ENCODE results near the gene MED15. TPM values are rescaled to one million over a fixed set of nuclear protein-coding genes. Genes with fewer than 3 reads are reported as not detected.

MED15 gene
- total and polyA plus RNA-seq, 4 donors = 57.8 to 123 (median 69.1) TPM

DNA sequence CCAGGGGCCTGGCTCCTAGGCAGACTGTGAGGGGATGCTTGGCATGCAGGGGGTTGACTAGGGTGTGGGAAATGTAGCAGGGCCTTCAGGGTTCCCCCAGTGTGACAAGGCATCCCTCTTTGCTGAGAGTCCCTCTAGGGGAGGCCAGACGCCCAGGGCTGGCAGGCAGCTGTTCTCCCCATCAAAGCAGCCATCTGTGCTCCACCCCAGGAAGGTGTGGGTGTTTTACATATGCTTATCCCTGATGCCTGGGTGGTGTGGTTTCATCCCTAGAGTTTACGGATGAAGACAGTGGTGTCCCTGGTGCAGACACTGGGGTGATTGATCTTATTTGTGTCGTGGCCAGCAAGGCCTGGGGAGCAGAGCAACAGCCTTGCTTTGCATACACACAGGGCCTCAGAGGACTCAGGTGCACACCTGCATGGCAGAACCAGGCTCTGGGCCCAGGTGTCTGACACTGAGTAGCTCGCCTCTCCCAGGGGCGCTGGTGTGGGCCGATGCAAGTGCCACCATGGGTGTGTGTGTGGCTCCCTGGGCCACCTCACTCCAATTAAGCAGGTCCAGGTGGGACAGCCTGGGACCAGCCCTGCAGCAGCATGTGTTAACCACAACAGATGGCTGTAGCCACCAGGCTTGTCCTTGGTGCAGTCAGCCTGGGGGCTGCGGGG lies 74.2 kb downstream of the MED15 start:
- no peaks in the 10 kb centered on the region for H3K9me3 ChIP-seq (ENCODE audit: control insufficient read depth in 4 of 4, insufficient read depth in 3 of 4, low read length in 3 of 4)
- TF ChIP-seq, protein P1, sequence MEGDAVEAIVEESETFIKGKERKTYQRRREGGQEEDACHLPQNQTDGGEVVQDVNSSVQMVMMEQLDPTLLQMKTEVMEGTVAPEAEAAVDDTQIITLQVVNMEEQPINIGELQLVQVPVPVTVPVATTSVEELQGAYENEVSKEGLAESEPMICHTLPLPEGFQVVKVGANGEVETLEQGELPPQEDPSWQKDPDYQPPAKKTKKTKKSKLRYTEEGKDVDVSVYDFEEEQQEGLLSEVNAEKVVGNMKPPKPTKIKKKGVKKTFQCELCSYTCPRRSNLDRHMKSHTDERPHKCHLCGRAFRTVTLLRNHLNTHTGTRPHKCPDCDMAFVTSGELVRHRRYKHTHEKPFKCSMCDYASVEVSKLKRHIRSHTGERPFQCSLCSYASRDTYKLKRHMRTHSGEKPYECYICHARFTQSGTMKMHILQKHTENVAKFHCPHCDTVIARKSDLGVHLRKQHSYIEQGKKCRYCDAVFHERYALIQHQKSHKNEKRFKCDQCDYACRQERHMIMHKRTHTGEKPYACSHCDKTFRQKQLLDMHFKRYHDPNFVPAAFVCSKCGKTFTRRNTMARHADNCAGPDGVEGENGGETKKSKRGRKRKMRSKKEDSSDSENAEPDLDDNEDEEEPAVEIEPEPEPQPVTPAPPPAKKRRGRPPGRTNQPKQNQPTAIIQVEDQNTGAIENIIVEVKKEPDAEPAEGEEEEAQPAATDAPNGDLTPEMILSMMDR (IDR thresholded peaks at IDR 0.05; ENCODE audit: control extremely low read depth, extremely low read depth) = no peak
- H3K27me3 ChIP-seq (ENCODE audit: control insufficient read depth in 3 of 3, insufficient read depth in 3 of 3, low read length in 2 of 3) = no peaks in the 10 kb centered on the region
- H3K36me3 ChIP-seq (ENCODE audit: control insufficient read depth in 4 of 4, insufficient read depth in 4 of 4, low read length in 4 of 4) = peaks cover 6 to 86% (median 19%) of the 10 kb centered on the region in 4 donors
- ATAC-seq (ENCODE audit: insufficient read depth, low FRiP score) = no peak
- no peak overlapping the region for H3K9ac ChIP-seq (ENCODE audit: insufficient read depth in 1 of 2, low read length in 2 of 2)
- H3K4me3 ChIP-seq = no peak overlapping the region
- H3K27ac ChIP-seq (ENCODE audit: low read depth in 1 of 2, low read length in 1 of 2) = no peak overlapping the region
- DNase-seq = no peak
- 92 to 98% methylated on average over 7 of the region's 7 CpGs for WGBS, 2 donors
- H3K4me1 ChIP-seq (ENCODE audit: control insufficient read depth in 5 of 5, insufficient read depth in 5 of 5, low read length in 5 of 5) = peaks cover 0 to 9% (median 0%) of the 10 kb centered on the region in 5 donors

DNA sequence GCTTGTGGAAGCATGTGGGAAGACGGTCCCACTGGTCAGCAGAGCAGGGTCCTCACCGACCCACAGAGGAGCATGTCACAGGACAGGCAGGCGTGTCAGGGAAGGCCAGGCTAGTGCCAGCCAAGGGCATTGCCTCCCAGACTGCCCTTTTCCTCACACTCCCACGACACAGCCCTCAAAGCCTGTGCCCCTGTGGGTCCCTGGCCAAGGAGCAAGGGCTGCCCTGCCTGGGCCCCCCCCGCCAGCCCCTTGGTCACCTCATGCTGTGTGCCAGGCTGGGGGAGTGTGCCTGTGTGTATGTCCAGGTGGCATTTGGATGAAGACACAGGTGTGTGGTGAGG lies 74.7 kb downstream of the MED15 start:
- peaks cover 0 to 9% (median 0%) of the 10 kb centered on the region in 5 donors for H3K4me1 ChIP-seq (ENCODE audit: control insufficient read depth in 5 of 5, insufficient read depth in 5 of 5, low read length in 5 of 5)
- peaks cover 6 to 89% (median 19%) of the 10 kb centered on the region in 4 donors for H3K36me3 ChIP-seq (ENCODE audit: control insufficient read depth in 4 of 4, insufficient read depth in 4 of 4, low read length in 4 of 4)
- TF ChIP-seq, protein P1 (IDR thresholded peaks at IDR 0.05; ENCODE audit: control extremely low read depth, extremely low read depth) = no peak
- no peak for DNase-seq
- H3K9ac ChIP-seq (ENCODE audit: insufficient read depth in 1 of 2, low read length in 2 of 2) = no peak overlapping the region
- H3K4me3 ChIP-seq = no peak overlapping the region
- 96 to 98% methylated on average over 5 of the region's 5 CpGs for WGBS, 2 donors
- no peak for ATAC-seq (ENCODE audit: insufficient read depth, low FRiP score)
- no peaks in the 10 kb centered on the region for H3K9me3 ChIP-seq (ENCODE audit: control insufficient read depth in 4 of 4, insufficient read depth in 3 of 4, low read length in 3 of 4)
- H3K27me3 ChIP-seq (ENCODE audit: control insufficient read depth in 3 of 3, insufficient read depth in 3 of 3, low read length in 2 of 3) = no peaks in the 10 kb centered on the region
- H3K27ac ChIP-seq (ENCODE audit: low read depth in 1 of 2, low read length in 1 of 2) = no peak overlapping the region

- H3K4me1 ChIP-seq (ENCODE audit: control insufficient read depth in 5 of 5, insufficient read depth in 5 of 5, low read length in 5 of 5) = peaks cover 0 to 9% (median 0%) of the 10 kb centered on the region in 5 donors
- peaks cover 6 to 91% (median 19%) of the 10 kb centered on the region in 4 donors for H3K36me3 ChIP-seq (ENCODE audit: control insufficient read depth in 4 of 4, insufficient read depth in 4 of 4, low read length in 4 of 4)
- DNase-seq (no peak), ATAC-seq (ENCODE audit: insufficient read depth, low FRiP score) (no peak)
- H3K4me3 ChIP-seq = no peak overlapping the region
- no peaks in the 10 kb centered on the region for H3K27me3 ChIP-seq (ENCODE audit: control insufficient read depth in 3 of 3, insufficient read depth in 3 of 3, low read length in 2 of 3)
- no peak overlapping the region for H3K27ac ChIP-seq (ENCODE audit: low read depth in 1 of 2, low read length in 1 of 2)
- WGBS, 2 donors = 96% methylated on average over 17 to 33 of the region's 33 CpGs
- no peaks in the 10 kb centered on the region for H3K9me3 ChIP-seq (ENCODE audit: control insufficient read depth in 4 of 4, insufficient read depth in 3 of 4, low read length in 3 of 4)
- no peak overlapping the region for H3K9ac ChIP-seq (ENCODE audit: insufficient read depth in 1 of 2, low read length in 2 of 2)
- TF ChIP-seq, protein P1 (IDR thresholded peaks at IDR 0.05; ENCODE audit: control extremely low read depth, extremely low read depth) = no peak
Observed at GRCh38 chr22:20582520-20583361, 75.3 kb downstream of the MED15 start.
